SK-N-SH (cell line): ENCODE data around the gene MAP3K5. TPM values are rescaled to one million over a fixed set of nuclear protein-coding genes. Genes with fewer than 3 reads are reported as not detected.

Experiments
- CTCF ChIA-PET: fragments of 300-600, 350-600 bp; formaldehyde crosslinking; extraction: SDS; loops from one replicate; lab custom pipeline; 2021; lab: Yijun Ruan, JAX
- POLR2A ChIA-PET: fragments of 350-600 bp; sonication (Branson Sonifier 250); formaldehyde crosslinking; extraction: SDS; loops from one replicate; lab custom pipeline; 2020; ENCODE audit warnings: antibody characterized with exemption, inconsistent platforms; lab: Yijun Ruan, JAX
- DNase-seq: peaks from one replicate; pipeline ENCODE4 v3.0.0; 2012
- H2AFZ ChIP-seq: fragments of 200-600 bp; sonication (generic); 2 replicates; pipeline ENCODE4 v1.8.1; 2016; ENCODE audit warnings: antibody characterized with exemption, mild to moderate bottlenecking, low read depth
- H3F3A ChIP-seq: fragments of 200-600 bp; sonication (generic); replicated peaks from 2 replicates; pipeline ENCODE3; 2016; ENCODE audit warnings: antibody characterized with exemption, mild to moderate bottlenecking; ENCODE audit not compliant: insufficient read depth
- H3K27ac ChIP-seq, 2 experiments: fragments of 200-500 bp in 1 of 2; fragments of 200-600 bp in 1 of 2; sonication (Bioruptor generic) in 1 of 2; sonication (generic), shearing (Covaris generic) in 1 of 2; 2 replicates each; pipeline versions ENCODE4 v1.5.1 to v1.6.1; 2014 to 2016; ENCODE audit warnings: low read depth in 2 of 2, inconsistent platforms in 1 of 2, low read length in 1 of 2, mild to moderate bottlenecking in 1 of 2, mixed read lengths in 1 of 2
- H3K27me3 ChIP-seq: fragments of 200-600 bp; sonication (generic), shearing (Covaris generic); 2 replicates; pipeline ENCODE4 v1.6.1; 2016; ENCODE audit warnings: mixed run types; ENCODE audit not compliant: insufficient read depth
- H3K36me3 ChIP-seq, 2 experiments: fragments of 200-500 bp in 1 of 2; fragments of 200-600 bp in 1 of 2; sonication (Bioruptor generic) in 1 of 2; sonication (generic) in 1 of 2; replicated peaks in 1 of 2; 2 replicates each; pipeline versions ENCODE3 to v1.5.1; 2014 to 2016; ENCODE audit warnings: low read length in 1 of 2, mild to moderate bottlenecking in 1 of 2; ENCODE audit not compliant: insufficient read depth in 2 of 2, control insufficient read depth in 1 of 2
- H3K4me1 ChIP-seq, 2 experiments: fragments of 200-500 bp in 1 of 2; fragments of 200-600 bp in 1 of 2; sonication (Bioruptor generic) in 1 of 2; sonication (generic), shearing (Covaris generic) in 1 of 2; 2 replicates each; pipeline versions ENCODE4 v1.5.1 to v1.6.1; 2014 to 2016; ENCODE audit warnings: low read depth in 1 of 2, low read length in 1 of 2, mixed run types in 1 of 2; ENCODE audit not compliant: insufficient read depth in 2 of 2, control insufficient read depth in 1 of 2
- H3K4me2 ChIP-seq: fragments of 200-600 bp; sonication (generic), shearing (Covaris generic); 2 replicates; pipeline ENCODE4 v1.6.1; 2017; ENCODE audit warnings: mixed run types
- H3K4me3 ChIP-seq, 2 experiments: fragments of 200-500 bp in 1 of 2; fragments of 200-600 bp in 1 of 2; sonication (Bioruptor generic) in 1 of 2; sonication (generic), shearing (Covaris generic) in 1 of 2; 2 replicates each; pipeline versions ENCODE4 v1.5.1 to v1.8.1; 2014 to 2016; ENCODE audit warnings: low read depth in 2 of 2, inconsistent platforms in 1 of 2, low read length in 1 of 2, mild to moderate bottlenecking in 1 of 2, mixed read lengths in 1 of 2, moderate library complexity in 1 of 2
- H3K79me2 ChIP-seq: fragments of 200-600 bp; sonication (generic); 2 replicates; pipeline ENCODE4 v1.8.1; 2017; ENCODE audit warnings: mild to moderate bottlenecking; ENCODE audit not compliant: insufficient read depth
- H3K9ac ChIP-seq: fragments of 200-600 bp; sonication (generic); 2 replicates; pipeline ENCODE4 v1.6.1; 2017; ENCODE audit warnings: mixed run types
- H3K9me2 ChIP-seq: fragments of 200-600 bp; sonication (generic); 2 replicates; pipeline ENCODE4 v1.6.1; 2017; ENCODE audit warnings: mixed run types
- H3K9me3 ChIP-seq: fragments of 200-600 bp; sonication (generic); 2 replicates; pipeline ENCODE4 v1.6.1; 2017; ENCODE audit warnings: mixed run types, mild to moderate bottlenecking, moderate library complexity
- H4K20me1 ChIP-seq: fragments of 200-600 bp; sonication (generic); 2 replicates; pipeline ENCODE4 v1.6.1; 2017; ENCODE audit warnings: mild to moderate bottlenecking, mixed run types; ENCODE audit not compliant: insufficient read depth
- FOXJ3 ChIP-seq: sonication (generic); formaldehyde crosslinking; IDR thresholded peaks from 2 replicates; pipeline ENCODE4 v1.5.1; 2020; ENCODE audit warnings: mild to moderate bottlenecking, missing genetic modification reagents
- GATA2 ChIP-seq: sonication (generic); formaldehyde crosslinking; IDR thresholded peaks from 2 replicates; pipeline ENCODE4 v1.5.0; 2020; ENCODE audit warnings: mild to moderate bottlenecking, missing genetic modification reagents
- JUND ChIP-seq: IDR thresholded peaks from 2 replicates; pipeline ENCODE4 v1.4.0; 2012
- MEF2A ChIP-seq: IDR thresholded peaks from 2 replicates; pipeline ENCODE4 v1.4.0; 2012; ENCODE audit warnings: low read depth, borderline replicate concordance
- MXI1 ChIP-seq: IDR thresholded peaks from 2 replicates; pipeline ENCODE4 v1.6.1; 2012; ENCODE audit warnings: mild to moderate bottlenecking, low read depth, low read length, improper control_type of control experiment
- POLR2AphosphoS5 ChIP-seq: IDR thresholded peaks from 2 replicates; pipeline ENCODE4 v1.6.1; 2012; ENCODE audit warnings: low read depth, low read length
- RAD21 ChIP-seq: IDR thresholded peaks from 2 replicates; pipeline ENCODE4 v1.6.1; 2012; ENCODE audit warnings: mild to moderate bottlenecking, low read length
- RCOR1 ChIP-seq: fragments of 150-350 bp; IDR thresholded peaks from 2 replicates; pipeline ENCODE4 v1.6.1; 2017; ENCODE audit warnings: antibody characterized with exemption, low read length
- RFX5 ChIP-seq: IDR thresholded peaks from 2 replicates; pipeline ENCODE4 v1.6.1; 2012; ENCODE audit warnings: mild to moderate bottlenecking, improper control_type of control experiment, low read length
- RXRA ChIP-seq: IDR thresholded peaks from 2 replicates; pipeline ENCODE4 v1.4.0; 2012; ENCODE audit warnings: low read depth, mild to moderate bottlenecking, borderline replicate concordance
- SMC3 ChIP-seq: IDR thresholded peaks from 2 replicates; pipeline ENCODE4 v1.6.1; 2012; ENCODE audit warnings: low read depth, low read length, improper control_type of control experiment
- TAF1 ChIP-seq: IDR thresholded peaks from 2 replicates; pipeline ENCODE4 v1.6.1; 2012; ENCODE audit warnings: low read depth, mild to moderate bottlenecking, low read length, moderate library complexity, borderline replicate concordance
- TCF12 ChIP-seq: IDR thresholded peaks from 2 replicates; pipeline ENCODE4 v1.4.0; 2012
- TEAD4 ChIP-seq: IDR thresholded peaks from 2 replicates; pipeline ENCODE4 v1.4.0; 2012; ENCODE audit warnings: mild to moderate bottlenecking, borderline replicate concordance; ENCODE audit not compliant: insufficient read depth
- YY1 ChIP-seq: IDR thresholded peaks from 2 replicates; pipeline ENCODE4 v1.4.0; 2012; ENCODE audit warnings: low read depth, mild to moderate bottlenecking
- WGBS: methylation state at CpG from one replicate; pipeline ENCODE4 v1.1.6; 2017; ENCODE audit warnings: low lambda C conversion rate; 5-methylcytosine and 5-hydroxymethylcytosine counted together
- polyA plus RNA-seq, 3 experiments: library from polyadenylated mRNA; depleted of rRNA; stranded (reverse); fragments of >200 nt; gene quantifications; 2 replicates each; pipeline ENCODE4 v1.2.3, GENCODE V29; 2012
- TF ChIP-seq, protein P1 (sequence below): IDR thresholded peaks from 2 replicates; pipeline ENCODE4 v1.6.1; 2012; ENCODE audit warnings: mild to moderate bottlenecking, low read depth, low read length, moderate library complexity
- TF ChIP-seq, protein P2 (sequence below): IDR thresholded peaks from 2 replicates; pipeline ENCODE4; 2012

Gene MAP3K5
- polyA plus RNA-seq, 1 of the 3 experiments (the other 2 are of a cell fraction): 1.4 TPM

DNA sequence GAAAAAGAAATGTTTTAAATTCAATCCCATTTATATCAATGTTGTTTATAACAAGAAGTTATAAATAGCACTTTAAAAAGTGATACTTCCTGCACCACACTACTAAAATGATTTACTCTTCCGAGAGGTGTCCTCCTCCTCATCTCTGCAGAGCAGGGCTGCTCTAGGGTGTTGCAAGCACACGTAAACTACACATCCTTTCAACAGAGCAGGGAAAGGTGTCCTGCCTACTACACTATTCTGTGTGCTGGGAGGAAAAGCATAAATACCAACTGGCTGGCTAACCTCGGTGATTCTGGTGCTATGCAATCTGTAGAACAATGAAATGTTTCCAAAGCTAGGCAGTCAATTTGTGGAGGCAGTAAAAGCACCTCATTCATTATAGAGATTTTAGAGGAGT is 152.6 kb downstream of the MAP3K5 start:
- no peak overlapping the region for H3K27ac ChIP-seq
- no peaks in the 10 kb centered on the region for H3K9me2 ChIP-seq
- H3F3A ChIP-seq: peaks cover 4% of the 10 kb centered on the region
- CTCF ChIA-PET: interaction anchor here (2.5 kb wide), 1 partner anchor 153 kb away, joined by 16 read pairs; the partner anchor contains the start of gene MAP3K5
- H3K9ac ChIP-seq: no peak overlapping the region
- no peaks in the 10 kb centered on the region for H3K79me2 ChIP-seq
- no peak overlapping the region for H3K4me3 ChIP-seq
- H3K36me3 ChIP-seq: no peaks in the 10 kb centered on the region
- no peak overlapping the region for H2AFZ ChIP-seq
- no peaks in the 10 kb centered on the region for H3K9me3 ChIP-seq
- no peak overlapping the region for H3K4me2 ChIP-seq
- TF ChIP-seq, protein P1, sequence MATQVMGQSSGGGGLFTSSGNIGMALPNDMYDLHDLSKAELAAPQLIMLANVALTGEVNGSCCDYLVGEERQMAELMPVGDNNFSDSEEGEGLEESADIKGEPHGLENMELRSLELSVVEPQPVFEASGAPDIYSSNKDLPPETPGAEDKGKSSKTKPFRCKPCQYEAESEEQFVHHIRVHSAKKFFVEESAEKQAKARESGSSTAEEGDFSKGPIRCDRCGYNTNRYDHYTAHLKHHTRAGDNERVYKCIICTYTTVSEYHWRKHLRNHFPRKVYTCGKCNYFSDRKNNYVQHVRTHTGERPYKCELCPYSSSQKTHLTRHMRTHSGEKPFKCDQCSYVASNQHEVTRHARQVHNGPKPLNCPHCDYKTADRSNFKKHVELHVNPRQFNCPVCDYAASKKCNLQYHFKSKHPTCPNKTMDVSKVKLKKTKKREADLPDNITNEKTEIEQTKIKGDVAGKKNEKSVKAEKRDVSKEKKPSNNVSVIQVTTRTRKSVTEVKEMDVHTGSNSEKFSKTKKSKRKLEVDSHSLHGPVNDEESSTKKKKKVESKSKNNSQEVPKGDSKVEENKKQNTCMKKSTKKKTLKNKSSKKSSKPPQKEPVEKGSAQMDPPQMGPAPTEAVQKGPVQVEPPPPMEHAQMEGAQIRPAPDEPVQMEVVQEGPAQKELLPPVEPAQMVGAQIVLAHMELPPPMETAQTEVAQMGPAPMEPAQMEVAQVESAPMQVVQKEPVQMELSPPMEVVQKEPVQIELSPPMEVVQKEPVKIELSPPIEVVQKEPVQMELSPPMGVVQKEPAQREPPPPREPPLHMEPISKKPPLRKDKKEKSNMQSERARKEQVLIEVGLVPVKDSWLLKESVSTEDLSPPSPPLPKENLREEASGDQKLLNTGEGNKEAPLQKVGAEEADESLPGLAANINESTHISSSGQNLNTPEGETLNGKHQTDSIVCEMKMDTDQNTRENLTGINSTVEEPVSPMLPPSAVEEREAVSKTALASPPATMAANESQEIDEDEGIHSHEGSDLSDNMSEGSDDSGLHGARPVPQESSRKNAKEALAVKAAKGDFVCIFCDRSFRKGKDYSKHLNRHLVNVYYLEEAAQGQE: no peak
- TF ChIP-seq POLR2AphosphoS5 (no peak), RXRA (no peak), SMC3 (no peak), RFX5 (no peak), RCOR1 (no peak), JUND (no peak), TEAD4 (no peak), MXI1 (no peak)
- TF ChIP-seq, protein P2, sequence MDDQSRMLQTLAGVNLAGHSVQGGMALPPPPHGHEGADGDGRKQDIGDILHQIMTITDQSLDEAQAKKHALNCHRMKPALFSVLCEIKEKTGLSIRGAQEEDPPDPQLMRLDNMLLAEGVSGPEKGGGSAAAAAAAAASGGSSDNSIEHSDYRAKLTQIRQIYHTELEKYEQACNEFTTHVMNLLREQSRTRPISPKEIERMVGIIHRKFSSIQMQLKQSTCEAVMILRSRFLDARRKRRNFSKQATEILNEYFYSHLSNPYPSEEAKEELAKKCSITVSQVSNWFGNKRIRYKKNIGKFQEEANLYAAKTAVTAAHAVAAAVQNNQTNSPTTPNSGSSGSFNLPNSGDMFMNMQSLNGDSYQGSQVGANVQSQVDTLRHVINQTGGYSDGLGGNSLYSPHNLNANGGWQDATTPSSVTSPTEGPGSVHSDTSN: no peak
- TF ChIP-seq, all 33 proteins: peak for 0
- Histone ChIP-seq H3K27me3 (no peaks in the 10 kb centered on the region), H4K20me1 (no peaks in the 10 kb centered on the region), H3K4me1 (peaks cover 4 to 9% of the 10 kb centered on the region in 2 experiments; a peak in 2 of 4 replicates)
- POLR2A ChIA-PET: no interaction called here
- 82% methylated on average over 3 of the region's 3 CpGs for WGBS
- DNase-seq: no peak

DNA sequence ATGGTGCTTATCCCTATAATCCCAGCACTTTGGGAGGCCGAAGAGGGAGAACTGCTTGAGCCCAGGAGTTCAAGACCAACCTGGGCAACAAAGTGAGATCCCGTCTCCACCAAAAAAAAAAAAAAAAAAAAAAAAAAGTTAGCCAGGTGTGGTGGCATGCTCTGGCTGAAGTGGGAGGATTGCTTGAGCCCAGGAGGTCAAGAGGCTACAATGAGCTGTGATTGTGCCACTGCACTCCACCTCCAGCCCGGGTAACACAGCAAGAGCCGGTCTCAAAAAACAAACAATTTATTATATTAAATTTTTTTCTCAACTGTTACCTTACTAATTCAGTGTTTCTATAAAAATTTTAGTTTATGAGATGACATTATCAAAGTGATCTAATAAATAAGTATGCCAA is 156.7 kb downstream of the MAP3K5 start:
- Histone ChIP-seq H3K36me3 (peaks cover 0 to 4% of the 10 kb centered on the region in 2 experiments), H3K27me3 (no peaks in the 10 kb centered on the region), H3K9ac (no peak overlapping the region), H4K20me1 (no peaks in the 10 kb centered on the region), H3K27ac (no peak overlapping the region), H3K79me2 (no peaks in the 10 kb centered on the region), H3K4me1 (no peaks in the 10 kb centered on the region), H3F3A (no peaks in the 10 kb centered on the region), H3K9me3 (no peaks in the 10 kb centered on the region), H3K4me3 (no peak overlapping the region), H3K4me2 (no peak overlapping the region), H2AFZ (no peak overlapping the region), H3K9me2 (no peaks in the 10 kb centered on the region)
- no peak for DNase-seq
- ChIA-PET CTCF (interaction anchor here (2.8 to 3.4 kb wide), 2 partner anchors 9 to 157 kb away, joined by 8 to 25 read pairs; partner anchors contain the start of gene MAP3K5), POLR2A (no interaction called here)
- TF ChIP-seq TAF1 (no peak), RAD21 (no peak), MEF2A (no peak), GATA2 (no peak), RXRA (no peak), JUND (no peak), FOXJ3 (CRISPR knock-in tag) (no peak), RFX5 (no peak), YY1 (no peak), TCF12 (no peak)
- WGBS: 86% methylated on average over 4 of the region's 4 CpGs
